Measurements from ENCODE around the gene FRMPD4.

FRMPD4 gene

DNA sequence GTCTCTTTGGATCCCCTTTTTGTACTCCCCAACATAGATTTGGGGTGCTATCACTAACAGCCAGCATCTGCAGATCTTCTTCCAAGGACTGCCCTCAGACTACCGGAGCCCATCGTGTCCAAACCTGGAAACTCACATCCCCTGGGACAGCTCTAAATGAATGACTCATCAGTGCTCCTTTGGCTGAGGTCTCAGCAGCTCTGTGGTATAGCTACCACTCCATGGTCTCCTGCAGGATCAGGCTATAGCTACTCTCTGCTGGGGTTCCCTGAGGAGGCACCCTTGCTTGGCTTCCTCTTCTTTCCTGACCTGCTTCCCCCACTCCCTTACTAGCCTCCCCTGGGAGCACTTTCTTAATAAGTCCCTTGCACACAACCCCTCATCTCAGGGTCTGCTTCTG lies 555.5 kb downstream of the FRMPD4 start:
- TF ChIP-seq TCF4 (CRISPR knock-in tag; IDR thresholded peaks at IDR 0.05; ENCODE audit: borderline replicate concordance), result no peak
- no peak for ATAC-seq

DNA sequence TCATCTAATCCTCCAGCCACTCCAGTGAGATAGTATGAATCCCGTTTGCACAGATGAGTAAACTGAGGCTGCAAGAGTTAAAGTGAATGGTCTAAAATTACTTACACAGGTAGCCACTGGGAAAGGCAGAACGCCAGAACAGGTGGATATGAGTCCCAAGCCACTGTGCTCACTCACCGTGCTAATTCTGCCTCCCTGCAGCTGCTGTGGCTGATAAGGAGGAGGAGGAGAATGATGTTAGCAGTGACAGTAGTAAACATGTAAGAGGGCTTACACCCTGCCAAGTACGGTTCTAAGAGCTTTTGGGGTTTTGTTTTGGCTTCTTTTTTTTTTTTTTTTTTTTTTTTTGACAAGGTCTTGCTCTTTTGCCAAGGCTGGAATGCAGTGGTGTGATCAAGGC lies 562.5 kb downstream of the FRMPD4 start:
- TF ChIP-seq ZC3H10 (CRISPR knock-in tag; IDR thresholded peaks at IDR 0.05), result no peak
- TF ChIP-seq ZFP30 (CRISPR knock-in tag; IDR thresholded peaks at IDR 0.05), result no peak
- TF ChIP-seq, protein P1, sequence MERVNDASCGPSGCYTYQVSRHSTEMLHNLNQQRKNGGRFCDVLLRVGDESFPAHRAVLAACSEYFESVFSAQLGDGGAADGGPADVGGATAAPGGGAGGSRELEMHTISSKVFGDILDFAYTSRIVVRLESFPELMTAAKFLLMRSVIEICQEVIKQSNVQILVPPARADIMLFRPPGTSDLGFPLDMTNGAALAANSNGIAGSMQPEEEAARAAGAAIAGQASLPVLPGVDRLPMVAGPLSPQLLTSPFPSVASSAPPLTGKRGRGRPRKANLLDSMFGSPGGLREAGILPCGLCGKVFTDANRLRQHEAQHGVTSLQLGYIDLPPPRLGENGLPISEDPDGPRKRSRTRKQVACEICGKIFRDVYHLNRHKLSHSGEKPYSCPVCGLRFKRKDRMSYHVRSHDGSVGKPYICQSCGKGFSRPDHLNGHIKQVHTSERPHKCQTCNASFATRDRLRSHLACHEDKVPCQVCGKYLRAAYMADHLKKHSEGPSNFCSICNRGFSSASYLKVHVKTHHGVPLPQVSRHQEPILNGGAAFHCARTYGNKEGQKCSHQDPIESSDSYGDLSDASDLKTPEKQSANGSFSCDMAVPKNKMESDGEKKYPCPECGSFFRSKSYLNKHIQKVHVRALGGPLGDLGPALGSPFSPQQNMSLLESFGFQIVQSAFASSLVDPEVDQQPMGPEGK (CRISPR knock-in tag; IDR thresholded peaks at IDR 0.05; ENCODE audit: borderline replicate concordance), result no peak
- TF ChIP-seq, protein P2, sequence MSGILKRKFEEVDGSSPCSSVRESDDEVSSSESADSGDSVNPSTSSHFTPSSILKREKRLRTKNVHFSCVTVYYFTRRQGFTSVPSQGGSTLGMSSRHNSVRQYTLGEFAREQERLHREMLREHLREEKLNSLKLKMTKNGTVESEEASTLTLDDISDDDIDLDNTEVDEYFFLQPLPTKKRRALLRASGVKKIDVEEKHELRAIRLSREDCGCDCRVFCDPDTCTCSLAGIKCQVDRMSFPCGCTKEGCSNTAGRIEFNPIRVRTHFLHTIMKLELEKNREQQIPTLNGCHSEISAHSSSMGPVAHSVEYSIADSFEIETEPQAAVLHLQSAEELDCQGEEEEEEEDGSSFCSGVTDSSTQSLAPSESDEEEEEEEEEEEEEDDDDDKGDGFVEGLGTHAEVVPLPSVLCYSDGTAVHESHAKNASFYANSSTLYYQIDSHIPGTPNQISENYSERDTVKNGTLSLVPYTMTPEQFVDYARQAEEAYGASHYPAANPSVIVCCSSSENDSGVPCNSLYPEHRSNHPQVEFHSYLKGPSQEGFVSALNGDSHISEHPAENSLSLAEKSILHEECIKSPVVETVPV (CRISPR knock-in tag; IDR thresholded peaks at IDR 0.05), result no peak
- TF ChIP-seq TOX (CRISPR knock-in tag; IDR thresholded peaks at IDR 0.05; ENCODE audit: borderline replicate concordance), result no peak
- TF ChIP-seq ESRRG (CRISPR knock-in tag; IDR thresholded peaks at IDR 0.05), result no peak
- no peak for TF ChIP-seq ZNF8 (CRISPR knock-in tag; IDR thresholded peaks at IDR 0.05)
- TF ChIP-seq ARNTL (CRISPR knock-in tag; IDR thresholded peaks at IDR 0.05; ENCODE audit: borderline replicate concordance, low read depth), result no peak
- no peak for TF ChIP-seq ZFP3 (CRISPR knock-in tag; IDR thresholded peaks at IDR 0.05)
- ATAC-seq, result no peak

DNA sequence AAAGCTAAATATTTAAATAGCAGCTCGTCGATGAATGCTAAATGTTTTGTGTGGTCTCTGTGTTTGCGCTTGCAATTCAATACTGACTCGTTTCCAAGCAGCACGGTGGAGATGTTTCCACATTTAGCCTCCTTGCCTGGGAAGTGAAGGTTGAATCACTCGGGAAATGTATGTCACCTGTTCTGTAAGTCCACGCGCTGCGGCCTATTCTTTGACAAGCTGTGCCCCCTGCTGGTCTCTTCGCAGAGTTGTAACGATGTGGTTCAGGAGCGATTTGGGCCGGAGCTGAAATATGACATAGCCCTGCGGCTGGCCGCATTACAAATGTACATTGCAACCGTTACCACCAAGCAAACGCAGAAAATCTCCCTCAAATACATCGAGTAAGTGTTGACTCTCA lies 563.4 kb downstream of the FRMPD4 start:
- TF ChIP-seq, protein P3, sequence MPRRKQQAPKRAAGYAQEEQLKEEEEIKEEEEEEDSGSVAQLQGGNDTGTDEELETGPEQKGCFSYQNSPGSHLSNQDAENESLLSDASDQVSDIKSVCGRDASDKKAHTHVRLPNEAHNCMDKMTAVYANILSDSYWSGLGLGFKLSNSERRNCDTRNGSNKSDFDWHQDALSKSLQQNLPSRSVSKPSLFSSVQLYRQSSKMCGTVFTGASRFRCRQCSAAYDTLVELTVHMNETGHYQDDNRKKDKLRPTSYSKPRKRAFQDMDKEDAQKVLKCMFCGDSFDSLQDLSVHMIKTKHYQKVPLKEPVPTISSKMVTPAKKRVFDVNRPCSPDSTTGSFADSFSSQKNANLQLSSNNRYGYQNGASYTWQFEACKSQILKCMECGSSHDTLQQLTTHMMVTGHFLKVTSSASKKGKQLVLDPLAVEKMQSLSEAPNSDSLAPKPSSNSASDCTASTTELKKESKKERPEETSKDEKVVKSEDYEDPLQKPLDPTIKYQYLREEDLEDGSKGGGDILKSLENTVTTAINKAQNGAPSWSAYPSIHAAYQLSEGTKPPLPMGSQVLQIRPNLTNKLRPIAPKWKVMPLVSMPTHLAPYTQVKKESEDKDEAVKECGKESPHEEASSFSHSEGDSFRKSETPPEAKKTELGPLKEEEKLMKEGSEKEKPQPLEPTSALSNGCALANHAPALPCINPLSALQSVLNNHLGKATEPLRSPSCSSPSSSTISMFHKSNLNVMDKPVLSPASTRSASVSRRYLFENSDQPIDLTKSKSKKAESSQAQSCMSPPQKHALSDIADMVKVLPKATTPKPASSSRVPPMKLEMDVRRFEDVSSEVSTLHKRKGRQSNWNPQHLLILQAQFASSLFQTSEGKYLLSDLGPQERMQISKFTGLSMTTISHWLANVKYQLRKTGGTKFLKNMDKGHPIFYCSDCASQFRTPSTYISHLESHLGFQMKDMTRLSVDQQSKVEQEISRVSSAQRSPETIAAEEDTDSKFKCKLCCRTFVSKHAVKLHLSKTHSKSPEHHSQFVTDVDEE (CRISPR knock-in tag; IDR thresholded peaks at IDR 0.05), result no peak
- no peak for TF ChIP-seq ZFP3 (CRISPR knock-in tag; IDR thresholded peaks at IDR 0.05)
- TF ChIP-seq GLIS3 (CRISPR knock-in tag; IDR thresholded peaks at IDR 0.05), result no peak
- TF ChIP-seq CSDC2 (CRISPR knock-in tag; IDR thresholded peaks at IDR 0.05), result no peak
- no peak for TF ChIP-seq OSR1 (CRISPR knock-in tag; IDR thresholded peaks at IDR 0.05)
- TF ChIP-seq ISL1 (CRISPR knock-in tag; IDR thresholded peaks at IDR 0.05), result no peak
- no peak for TF ChIP-seq ZNF565 (CRISPR knock-in tag; conservative IDR thresholded peaks at IDR 0.05; ENCODE audit: low read depth)
- TF ChIP-seq RARB (CRISPR knock-in tag; IDR thresholded peaks at IDR 0.05), result no peak
- TF ChIP-seq, protein P2 (CRISPR knock-in tag; IDR thresholded peaks at IDR 0.05), result no peak
- no peak for TF ChIP-seq ARNTL (CRISPR knock-in tag; IDR thresholded peaks at IDR 0.05; ENCODE audit: borderline replicate concordance, low read depth)
- no peak for TF ChIP-seq PPARA (CRISPR knock-in tag; IDR thresholded peaks at IDR 0.05; ENCODE audit: borderline replicate concordance)
- TF ChIP-seq, protein P1 (CRISPR knock-in tag; IDR thresholded peaks at IDR 0.05; ENCODE audit: borderline replicate concordance), result no peak
- ATAC-seq, result peak; percentile 99

DNA sequence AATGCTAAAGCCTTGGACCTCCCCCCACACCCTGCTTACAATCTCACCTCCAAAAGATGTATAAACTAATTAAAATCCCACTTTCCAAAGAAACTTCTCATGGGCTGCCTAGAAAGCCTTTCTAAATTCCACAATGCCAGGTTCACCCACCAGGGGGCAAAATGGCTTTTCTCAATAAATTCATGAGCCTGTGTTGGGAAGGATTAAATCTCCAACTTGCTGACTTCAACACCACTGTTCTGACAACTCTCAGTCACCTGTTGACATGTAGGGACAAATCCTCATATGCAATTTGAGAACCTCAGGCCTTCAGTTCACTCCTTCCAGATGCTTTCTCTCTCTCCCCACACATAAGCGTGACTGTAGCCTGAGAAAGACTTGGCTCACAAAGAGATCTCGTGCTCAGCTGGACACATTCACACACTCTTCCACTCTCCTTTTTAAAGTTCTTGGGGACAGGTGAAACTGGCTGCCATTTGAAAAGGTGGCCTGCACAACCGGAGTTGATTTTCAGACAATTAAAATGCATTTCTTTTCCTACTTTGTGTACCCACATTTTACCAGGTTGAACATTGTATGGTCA lies 564.3 kb downstream of the FRMPD4 start:
- ATAC-seq, result peak; percentile 67
- TF ChIP-seq ZNF565 (CRISPR knock-in tag; conservative IDR thresholded peaks at IDR 0.05; ENCODE audit: low read depth) (no peak), RARB (CRISPR knock-in tag; IDR thresholded peaks at IDR 0.05) (no peak), BACH2 (CRISPR knock-in tag; IDR thresholded peaks at IDR 0.05; ENCODE audit: borderline replicate concordance) (no peak), ISL1 (CRISPR knock-in tag; IDR thresholded peaks at IDR 0.05) (no peak), ZC3H10 (CRISPR knock-in tag; IDR thresholded peaks at IDR 0.05) (no peak), PPARA (CRISPR knock-in tag; IDR thresholded peaks at IDR 0.05; ENCODE audit: borderline replicate concordance) (no peak), ZNF70 (CRISPR knock-in tag; IDR thresholded peaks at IDR 0.05) (no peak), CSDC2 (CRISPR knock-in tag; IDR thresholded peaks at IDR 0.05) (no peak), TCF4 (CRISPR knock-in tag; IDR thresholded peaks at IDR 0.05; ENCODE audit: borderline replicate concordance) (no peak)
- TF ChIP-seq, protein P4, sequence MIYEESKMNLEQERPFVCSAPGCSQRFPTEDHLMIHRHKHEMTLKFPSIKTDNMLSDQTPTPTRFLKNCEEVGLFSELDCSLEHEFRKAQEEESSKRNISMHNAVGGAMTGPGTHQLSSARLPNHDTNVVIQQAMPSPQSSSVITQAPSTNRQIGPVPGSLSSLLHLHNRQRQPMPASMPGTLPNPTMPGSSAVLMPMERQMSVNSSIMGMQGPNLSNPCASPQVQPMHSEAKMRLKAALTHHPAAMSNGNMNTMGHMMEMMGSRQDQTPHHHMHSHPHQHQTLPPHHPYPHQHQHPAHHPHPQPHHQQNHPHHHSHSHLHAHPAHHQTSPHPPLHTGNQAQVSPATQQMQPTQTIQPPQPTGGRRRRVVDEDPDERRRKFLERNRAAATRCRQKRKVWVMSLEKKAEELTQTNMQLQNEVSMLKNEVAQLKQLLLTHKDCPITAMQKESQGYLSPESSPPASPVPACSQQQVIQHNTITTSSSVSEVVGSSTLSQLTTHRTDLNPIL (CRISPR knock-in tag; IDR thresholded peaks at IDR 0.05; ENCODE audit: low read depth), result no peak
- TF ChIP-seq, protein P5, sequence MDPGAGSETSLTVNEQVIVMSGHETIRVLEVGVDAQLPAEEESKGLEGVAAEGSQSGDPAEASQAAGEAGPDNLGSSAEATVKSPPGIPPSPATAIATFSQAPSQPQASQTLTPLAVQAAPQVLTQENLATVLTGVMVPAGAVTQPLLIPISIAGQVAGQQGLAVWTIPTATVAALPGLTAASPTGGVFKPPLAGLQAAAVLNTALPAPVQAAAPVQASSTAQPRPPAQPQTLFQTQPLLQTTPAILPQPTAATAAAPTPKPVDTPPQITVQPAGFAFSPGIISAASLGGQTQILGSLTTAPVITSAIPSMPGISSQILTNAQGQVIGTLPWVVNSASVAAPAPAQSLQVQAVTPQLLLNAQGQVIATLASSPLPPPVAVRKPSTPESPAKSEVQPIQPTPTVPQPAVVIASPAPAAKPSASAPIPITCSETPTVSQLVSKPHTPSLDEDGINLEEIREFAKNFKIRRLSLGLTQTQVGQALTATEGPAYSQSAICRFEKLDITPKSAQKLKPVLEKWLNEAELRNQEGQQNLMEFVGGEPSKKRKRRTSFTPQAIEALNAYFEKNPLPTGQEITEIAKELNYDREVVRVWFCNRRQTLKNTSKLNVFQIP (CRISPR knock-in tag; IDR thresholded peaks at IDR 0.05; ENCODE audit: borderline replicate concordance, low read depth), result no peak

Measured in SK-N-SH treated with all-trans-retinoic acid at 6 μM for 48 hours (cell line).